ENCODE data around the gene CAV3. TPM values are rescaled to one million over a fixed set of nuclear protein-coding genes. Genes with fewer than 3 reads are reported as not detected.

The CAV3 gene
- total and polyA plus RNA-seq, 4 donors: not detected

Other genes with a start within 250 kb of the CAV3 start
- gene LMCD1, start 232.0 kb upstream of the CAV3 start, total RNA-seq: 1 to 10 TPM; 5.2 to 8.3 TPM
- gene LMCD1, start 232.0 kb upstream of the CAV3 start, polyA plus RNA-seq: 1 to 10 TPM; 3.1 to 6.8 TPM
- gene SSUH2, start 89.0 kb upstream of the CAV3 start, total RNA-seq: 1 to 10 TPM in 1 of 2 donors, under 1 TPM in 1; 0.17 to 2.1 TPM
- gene SSUH2, start 89.0 kb upstream of the CAV3 start, polyA plus RNA-seq: under 1 TPM; 0.22 to 0.25 TPM
- gene OXTR, start 35.8 kb downstream of the CAV3 start, total RNA-seq: under 1 TPM; 0.08 to 0.28 TPM
- under 1 TPM in 1 of 2 donors, not detected in 1; 0.05 TPM for gene OXTR, start 35.8 kb downstream of the CAV3 start, polyA plus RNA-seq
- gene RAD18, start 229.7 kb downstream of the CAV3 start, total RNA-seq: 1 to 10 TPM; 6.0 to 9.0 TPM
- 1 to 10 TPM; 1.2 to 2.6 TPM for gene RAD18, start 229.7 kb downstream of the CAV3 start, polyA plus RNA-seq

All from liver (tissue), 4 donors.